HEK293 (cell line): ENCODE data around the gene TOMT.
"Not testable (repeated sequence)": the region's sequence is repeated elsewhere in the genome, so short reads cannot be mapped to it uniquely, and the experiment has no call there.

Experiments used
- CTCF ChIA-PET: fragments of 350-600 bp; formaldehyde crosslinking; extraction: SDS; loops from one replicate; lab custom pipeline; 2021; ENCODE audit warnings: antibody characterized with exemption; lab: Yijun Ruan, JAX
- POLR2A ChIA-PET: fragments of 300-600 bp; formaldehyde crosslinking; extraction: SDS; loops from one replicate; lab custom pipeline; 2020; ENCODE audit warnings: antibody characterized with exemption, inconsistent platforms; lab: Yijun Ruan, JAX
- H3K27ac ChIP-seq: fragments of 200-500 bp; sonication (Bioruptor generic); 2 replicates; pipeline ENCODE4 v1.5.1; 2014; ENCODE audit warnings: low read depth, low read length, control low read depth, inconsistent platforms; ENCODE audit errors: extremely low read depth
- H3K36me3 ChIP-seq, 2 experiments: fragments of 200-500 bp in 1 of 2; sonication (Bioruptor generic) in 1 of 2; 1 replicate in 1 of 2; 2 replicates in 1 of 2; pipeline ENCODE4 v1.5.1; 2014 to 2017; ENCODE audit warnings: inconsistent platforms in 2 of 2, low read length in 2 of 2; ENCODE audit not compliant: control insufficient read depth in 2 of 2, insufficient read depth in 1 of 2
- H3K4me1 ChIP-seq: fragments of 200-500 bp; sonication (Bioruptor generic); 2 replicates; pipeline ENCODE4 v1.5.1; 2014; ENCODE audit warnings: mild to moderate bottlenecking, low read length, inconsistent platforms; ENCODE audit not compliant: control insufficient read depth, insufficient read depth
- H3K4me3 ChIP-seq: 2 replicates; pipeline ENCODE4 v1.5.1; 2011; ENCODE audit warnings: low read depth, mild to moderate bottlenecking, control low read depth, low read length, moderate library complexity
- H3K9me3 ChIP-seq: fragments of 200-500 bp; sonication (Bioruptor generic); 2 replicates; pipeline ENCODE4 v1.5.1; 2014; ENCODE audit warnings: low read depth, low read length, inconsistent platforms; ENCODE audit not compliant: control insufficient read depth, insufficient read depth
- BCL6B ChIP-seq: fragments of 450-650 bp; formaldehyde crosslinking; IDR thresholded peaks from 2 replicates; pipeline ENCODE4 v1.5.1; 2017; ENCODE audit warnings: missing biosample characterization, missing genetic modification characterization
- PRDM10 ChIP-seq: fragments of 450-650 bp; formaldehyde crosslinking; IDR thresholded peaks from 2 replicates; pipeline ENCODE4 v1.5.1; 2016; ENCODE audit warnings: missing biosample characterization, missing genetic modification characterization
- REST ChIP-seq: fragments of 450-650 bp; formaldehyde crosslinking; IDR thresholded peaks from 2 replicates; pipeline ENCODE4 v1.5.1; 2016; ENCODE audit warnings: missing biosample characterization, missing genetic modification characterization
- SETDB1 ChIP-seq: IDR thresholded peaks from one replicate; pipeline ENCODE4 v1.6.1; 2017; ENCODE audit warnings: mild to moderate bottlenecking, low read length, moderate library complexity, mixed read lengths; ENCODE audit not compliant: insufficient read length
- WT1 ChIP-seq: fragments of 450-650 bp; formaldehyde crosslinking; IDR thresholded peaks from 2 replicates; pipeline ENCODE4 v1.5.1; 2016; ENCODE audit warnings: missing biosample characterization, missing genetic modification characterization
- ZBTB26 ChIP-seq: fragments of 450-650 bp; formaldehyde crosslinking; optimal IDR thresholded peaks from 2 replicates; pipeline ENCODE3; 2016; ENCODE audit warnings: missing biosample characterization, mild to moderate bottlenecking, missing genetic modification characterization
- ZBTB44 ChIP-seq: fragments of 450-650 bp; IDR thresholded peaks from 2 replicates; pipeline ENCODE4 v1.5.1; 2018; ENCODE audit warnings: missing biosample characterization, mild to moderate bottlenecking, missing genetic modification characterization
- ZNF174 ChIP-seq: fragments of 450-650 bp; formaldehyde crosslinking; IDR thresholded peaks from 2 replicates; pipeline ENCODE4 v1.5.0; 2017; ENCODE audit warnings: missing biosample characterization, mild to moderate bottlenecking, missing genetic modification characterization
- ZNF202 ChIP-seq: fragments of 450-650 bp; formaldehyde crosslinking; IDR thresholded peaks from 2 replicates; pipeline ENCODE4 v1.5.1; 2016; ENCODE audit warnings: missing biosample characterization, missing genetic modification characterization, borderline replicate concordance
- ZNF354C ChIP-seq: fragments of 450-650 bp; formaldehyde crosslinking; IDR thresholded peaks from 2 replicates; pipeline ENCODE4 v1.5.1; 2016; ENCODE audit warnings: missing biosample characterization, missing genetic modification characterization, low read depth, borderline replicate concordance
- ZNF394 ChIP-seq: fragments of 450-650 bp; formaldehyde crosslinking; IDR thresholded peaks from 2 replicates; pipeline ENCODE4 v1.5.1; 2016; ENCODE audit warnings: missing biosample characterization, missing genetic modification characterization, mild to moderate bottlenecking, moderate library complexity, borderline replicate concordance
- ZNF426 ChIP-seq: fragments of 450-650 bp; formaldehyde crosslinking; IDR thresholded peaks from 2 replicates; pipeline ENCODE4 v1.5.1; 2017; ENCODE audit warnings: missing biosample characterization, missing genetic modification characterization, mild to moderate bottlenecking, inconsistent platforms, moderate library complexity
- ZNF501 ChIP-seq: fragments of 450-650 bp; formaldehyde crosslinking; IDR thresholded peaks from 2 replicates; pipeline ENCODE4 v1.5.1; 2016; ENCODE audit warnings: missing biosample characterization, missing genetic modification characterization
- ZNF623 ChIP-seq: fragments of 450-650 bp; formaldehyde crosslinking; IDR thresholded peaks from 2 replicates; pipeline ENCODE4 v1.5.1; 2016; ENCODE audit warnings: missing biosample characterization, missing genetic modification characterization
- ZNF658 ChIP-seq: fragments of 450-650 bp; formaldehyde crosslinking; IDR thresholded peaks from 2 replicates; pipeline ENCODE4; 2016; ENCODE audit warnings: missing biosample characterization, missing genetic modification characterization
- ZNF692 ChIP-seq: fragments of 450-650 bp; formaldehyde crosslinking; IDR thresholded peaks from 2 replicates; pipeline ENCODE4 v1.5.1; 2016; ENCODE audit warnings: missing biosample characterization, missing genetic modification characterization
- ZNF747 ChIP-seq: fragments of 450-650 bp; formaldehyde crosslinking; IDR thresholded peaks from 2 replicates; pipeline ENCODE4 v1.5.1; 2016; ENCODE audit warnings: missing biosample characterization, missing genetic modification characterization

TOMT gene

GRCh38 chr11:72132646-72133045 lies 26.9 kb downstream of the TOMT start (continued):
- TF ChIP-seq ZNF174 (tag by site-specific recombination) (no peak), ZNF426 (no peak), ZNF202 (tag by site-specific recombination) (no peak), PRDM10 (tag by site-specific recombination) (no peak), ZNF501 (tag by site-specific recombination) (no peak), SETDB1 (no peak), REST (tag by site-specific recombination) (no peak)
- TF ChIP-seq, all 188 proteins: peak for 0

GRCh38 chr11:72135473-72135872 lies 29.7 kb downstream of the TOMT start, which contains the start of gene FOLR3:
Gene FOLR3, plus strand, starts transcription at chr11:72135725. Its CDS starts 228 bp downstream, at chr11:72135953.
- H3K4me3 ChIP-seq, POLR2A ChIA-PET, H3K36me3 ChIP-seq, H3K9me3 ChIP-seq, H3K4me1 ChIP-seq, H3K27ac ChIP-seq: not testable (repeated sequence)
- CTCF ChIA-PET = interaction anchor here (0.7 kb wide), 2 partner anchors 8 to 102 kb away, joined by 3 to 6 read pairs; no protein-coding TSS in a partner anchor

GRCh38 chr11:72135891-72136683 lies 30.4 kb downstream of the TOMT start:
- ChIA-PET CTCF (interaction anchor here (0.7 kb wide), 1 partner anchor 45 kb away, joined by 3 read pairs; no protein-coding TSS in a partner anchor), POLR2A (no interaction called here)
- Histone ChIP-seq H3K4me3 (no peak overlapping the region), H3K36me3 (no peaks in the 10 kb centered on the region), H3K4me1 (no peaks in the 10 kb centered on the region), H3K27ac (no peak overlapping the region), H3K9me3 (no peaks in the 10 kb centered on the region)
- TF ChIP-seq ZBTB26 (tag by site-specific recombination) = no peak
- no peak for TF ChIP-seq WT1 (tag by site-specific recombination)
- no peak for TF ChIP-seq ZNF692 (tag by site-specific recombination)
- no peak for TF ChIP-seq ZNF623 (tag by site-specific recombination)
- TF ChIP-seq ZBTB44 (tag by site-specific recombination) = no peak
- TF ChIP-seq ZNF394 (tag by site-specific recombination) = no peak
- TF ChIP-seq ZNF658 = no peak
- TF ChIP-seq ZNF747 (tag by site-specific recombination) = no peak
- no peak for TF ChIP-seq ZNF354C (tag by site-specific recombination)
- no peak for TF ChIP-seq BCL6B (tag by site-specific recombination)
